H1 (cell line): Measurements from ENCODE around the gene ERC1. TPM values are rescaled to one million over a fixed set of nuclear protein-coding genes. Genes with fewer than 3 reads are reported as not detected.

Source experiments
- CTCF ChIA-PET: fragments of 300-600 bp; sonication (Branson Sonifier 250); formaldehyde crosslinking; loops from one replicate; lab custom pipeline; 2021; ENCODE audit not compliant: partially characterized antibody; lab: Charles Lee
- POLR2A ChIA-PET: fragments of 300-600 bp; sonication (Branson Sonifier 250); formaldehyde crosslinking; loops from one replicate; lab custom pipeline; 2021; ENCODE audit warnings: inconsistent platforms; ENCODE audit not compliant: partially characterized antibody; lab: Charles Lee
- DNase-seq, 2 experiments: peaks; one replicate each; pipeline versions ENCODE4 v3.0.0 to v3.0.0-alpha.2; 2010 to 2022; ENCODE audit warnings: low spot score in 2 of 2, low read depth in 1 of 2, mixed read lengths in 1 of 2
- FAIRE-seq: peaks from 2 replicates; lab custom pipeline; 2011; peaks lifted over from hg19 to GRCh38; lab: Jason Lieb, UNC
- H2AFZ ChIP-seq: 2 replicates; pipeline ENCODE4 v1.8.1; 2012; ENCODE audit warnings: low read length, inconsistent platforms
- H2AK5ac ChIP-seq: 2 replicates; pipeline ENCODE4 v1.6.1; 2013; ENCODE audit warnings: low read depth, low read length
- H2BK120ac ChIP-seq: replicated peaks from 2 replicates; pipeline ENCODE3; 2013; ENCODE audit warnings: low read depth, low read length, inconsistent platforms
- H2BK12ac ChIP-seq: 2 replicates; pipeline ENCODE4 v1.6.1; 2013; ENCODE audit warnings: low read depth, low read length
- H2BK15ac ChIP-seq: 2 replicates; pipeline ENCODE4 v1.6.1; 2013; ENCODE audit warnings: low read length
- H2BK20ac ChIP-seq: 2 replicates; pipeline ENCODE4 v1.6.1; 2013; ENCODE audit warnings: low read length
- H2BK5ac ChIP-seq: 2 replicates; pipeline ENCODE4 v1.6.1; 2013; ENCODE audit warnings: low read depth, low read length
- H3K14ac ChIP-seq: 2 replicates; pipeline ENCODE4 v1.6.1; 2013; ENCODE audit warnings: inconsistent platforms; ENCODE audit not compliant: insufficient read length
- H3K18ac ChIP-seq: 2 replicates; pipeline ENCODE4 v1.6.1; 2013; ENCODE audit warnings: low read length; ENCODE audit errors: extremely low read depth
- H3K23ac ChIP-seq: 2 replicates; pipeline ENCODE4 v1.6.1; 2013; ENCODE audit warnings: inconsistent platforms; ENCODE audit not compliant: insufficient read length
- H3K23me2 ChIP-seq: 2 replicates; pipeline ENCODE4 v1.6.1; 2013; ENCODE audit warnings: low read depth, low read length
- H3K27ac ChIP-seq: 2 replicates; pipeline ENCODE4 v1.6.1; 2011; ENCODE audit warnings: low read depth, low read length, inconsistent platforms
- H3K27me3 ChIP-seq, 4 experiments: replicated peaks in 1 of 4; 1 replicate in 1 of 4; 2 replicates in 3 of 4; pipeline versions ENCODE4 v1.6.1 to v1.8.1; 2011 to 2013; ENCODE audit warnings: low read length in 3 of 4, mild to moderate bottlenecking in 3 of 4, inconsistent platforms in 2 of 4, mixed read lengths in 2 of 4, moderate library complexity in 1 of 4; ENCODE audit not compliant: control insufficient read depth in 3 of 4, insufficient read depth in 3 of 4; ENCODE audit errors: extremely low read depth in 1 of 4
- H3K36me3 ChIP-seq, 4 experiments: 2 replicates each; pipeline versions ENCODE4 v1.6.1 to v1.8.1; 2011 to 2013; ENCODE audit warnings: mild to moderate bottlenecking in 4 of 4, low read length in 3 of 4, moderate library complexity in 2 of 4, control low read depth in 1 of 4, inconsistent platforms in 1 of 4; ENCODE audit not compliant: insufficient read depth in 4 of 4, control insufficient read depth in 2 of 4
- H3K4ac ChIP-seq: replicated peaks from 2 replicates; pipeline ENCODE3; 2013; ENCODE audit warnings: low read length, low read depth, mixed read lengths, inconsistent platforms; ENCODE audit not compliant: insufficient read length
- H3K4me1 ChIP-seq, 4 experiments: replicated peaks in 1 of 4; 1 replicate in 1 of 4; 2 replicates in 3 of 4; pipeline versions ENCODE4 v1.6.1 to v1.8.1; 2011 to 2013; ENCODE audit warnings: low read length in 3 of 4, inconsistent platforms in 2 of 4, mixed read lengths in 1 of 4; ENCODE audit not compliant: insufficient read depth in 4 of 4, control insufficient read depth in 3 of 4
- H3K4me2 ChIP-seq, 2 experiments: 2 replicates each; pipeline versions ENCODE4 v1.6.1 to v1.8.1; 2011 to 2013; ENCODE audit warnings: low read depth in 2 of 2, low read length in 2 of 2, control low read depth in 1 of 2, inconsistent platforms in 1 of 2, mild to moderate bottlenecking in 1 of 2; ENCODE audit not compliant: insufficient read depth in 1 of 2
- H3K4me3 ChIP-seq, 4 experiments: fragments of 200-600, 300-600 bp in 1 of 4; sonication (generic), shearing (Covaris generic), sonication (Bioruptor Twin) in 1 of 4; 2 replicates each; pipeline versions ENCODE4 v1.5.1 to v1.8.1; 2011 to 2016; ENCODE audit warnings: low read length in 4 of 4, low read depth in 3 of 4, control low read depth in 2 of 4, inconsistent platforms in 2 of 4, mild to moderate bottlenecking in 2 of 4, mixed read lengths in 1 of 4, moderate library complexity in 1 of 4; ENCODE audit not compliant: insufficient read depth in 2 of 4; ENCODE audit errors: extremely low read depth in 1 of 4
- H3K56ac ChIP-seq: replicated peaks from 2 replicates; pipeline ENCODE3; 2013; ENCODE audit warnings: low read depth, mild to moderate bottlenecking, mixed read lengths, low read length, inconsistent platforms; ENCODE audit not compliant: insufficient read length
- H3K79me1 ChIP-seq: 2 replicates; pipeline ENCODE4 v1.6.1; 2013; ENCODE audit warnings: low read depth, low read length, control low read depth
- H3K79me2 ChIP-seq, 2 experiments: 2 replicates each; pipeline versions ENCODE4 v1.6.1 to v1.8.1; 2012 to 2013; ENCODE audit warnings: low read length in 2 of 2, mild to moderate bottlenecking in 2 of 2, inconsistent platforms in 1 of 2; ENCODE audit not compliant: insufficient read depth in 2 of 2, control insufficient read depth in 1 of 2
- H3K9ac ChIP-seq, 4 experiments: replicated peaks in 1 of 4; 1 replicate in 1 of 4; 2 replicates in 3 of 4; pipeline versions ENCODE4 v1.6.1 to v1.8.1; 2011 to 2013; ENCODE audit warnings: low read depth in 3 of 4, low read length in 3 of 4, control low read depth in 2 of 4, mild to moderate bottlenecking in 2 of 4, moderate library complexity in 2 of 4, inconsistent platforms in 1 of 4; ENCODE audit errors: extremely low read depth in 1 of 4
- H3K9me3 ChIP-seq, 2 experiments: 2 replicates each; pipeline versions ENCODE4 v1.6.1 to v1.8.1; 2012 to 2013; ENCODE audit warnings: mild to moderate bottlenecking in 2 of 2, moderate library complexity in 2 of 2, control low read depth in 1 of 2, inconsistent platforms in 1 of 2, low read depth in 1 of 2, low read length in 1 of 2, mixed read lengths in 1 of 2; ENCODE audit not compliant: insufficient read depth in 2 of 2
- H4K20me1 ChIP-seq, 2 experiments: replicated peaks in 1 of 2; 2 replicates each; pipeline versions ENCODE3 to v1.8.1; 2011 to 2013; ENCODE audit warnings: inconsistent platforms in 2 of 2, low read length in 2 of 2, mild to moderate bottlenecking in 1 of 2; ENCODE audit not compliant: insufficient read depth in 2 of 2, control insufficient read depth in 1 of 2
- H4K5ac ChIP-seq: 2 replicates; pipeline ENCODE4 v1.6.1; 2013; ENCODE audit warnings: low read length, low read depth, mixed read lengths, inconsistent platforms; ENCODE audit not compliant: insufficient read length
- H4K8ac ChIP-seq: 2 replicates; pipeline ENCODE4 v1.8.0; 2013; ENCODE audit warnings: mild to moderate bottlenecking, moderate library complexity, low read length, inconsistent platforms; ENCODE audit not compliant: insufficient read depth; ENCODE audit errors: extremely low read depth
- H4K91ac ChIP-seq: replicated peaks from 2 replicates; pipeline ENCODE3; 2013; ENCODE audit warnings: low read length, mixed read lengths, inconsistent platforms; ENCODE audit not compliant: insufficient read length
- WGBS, 2 experiments: shearing (Covaris generic) in 1 of 2; methylation state at CpG; one replicate each; pipeline versions ENCODE4 v1.1.6 to v1.1.7; 2013 to 2015; ENCODE audit warnings: low lambda C conversion rate in 2 of 2, mixed read lengths in 2 of 2, inconsistent platforms in 1 of 2, low coverage in 1 of 2, missing lambda C conversion rate in 1 of 2; ENCODE audit not compliant: insufficient replicate concordance in 2 of 2, insufficient coverage in 1 of 2, insufficient read length in 1 of 2; ENCODE audit errors: extremely low coverage in 1 of 2, missing lambda C conversion rate in 1 of 2; 5-methylcytosine and 5-hydroxymethylcytosine counted together
- polyA plus RNA-seq, 7 experiments: library from polyadenylated mRNA; depleted of rRNA in 3 of 7; stranded (reverse) in 5 of 7; unstranded in 2 of 7; fragments of >200 nt in 5 of 7; fragments of 200-250 nt in 2 of 7; gene quantifications; 1 replicate in 5 of 7; 2 replicates in 1 of 7; 4 replicates in 1 of 7; pipeline versions ENCODE4 v1.2.1 to v1.2.3, GENCODE V29; 2011 to 2013; ENCODE audit warnings: missing spikeins in 2 of 7, mixed read lengths in 2 of 7
- total RNA-seq: library from RNA; stranded (reverse); fragmentation: NEBNext Ultra II Directional; extraction: Animal tissue kit (Norgen Biotek cat#: 25700); gene quantifications from 2 replicates; pipeline ENCODE4 v1.2.1, GENCODE V29; 2021
- TF ChIP-seq, protein P1 (sequence below): fragments of 300-600 bp; sonication (generic); IDR thresholded peaks from 2 replicates; pipeline ENCODE4 v1.7.1; 2012; ENCODE audit warnings: low read length, moderate library complexity, mild to moderate bottlenecking, inconsistent platforms; ENCODE audit not compliant: insufficient replicate concordance

Gene ERC1
- total and polyA plus RNA-seq, 2 of the 8 experiments (the other 6 are each of a cell fraction or from before 2014, with no cell fraction given): 7.8 to 45.7 TPM

DNA sequence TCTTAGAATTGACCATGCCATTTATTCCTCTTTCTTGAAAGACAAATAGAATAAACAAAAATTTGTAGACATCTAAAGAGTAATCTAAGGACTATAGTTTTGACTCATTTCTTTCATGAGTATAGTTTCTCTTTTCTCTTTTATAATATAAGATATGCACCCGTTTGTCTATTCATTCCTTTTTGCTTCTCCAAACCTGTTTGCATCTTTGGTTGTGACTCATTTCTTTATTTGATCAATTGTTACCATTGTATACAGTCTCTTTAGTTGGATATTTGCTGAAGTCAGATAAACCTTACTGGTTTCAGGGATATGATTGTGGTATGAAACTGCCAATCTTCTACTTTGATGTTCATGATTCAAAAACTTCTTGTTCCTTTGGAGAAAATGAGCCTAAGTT, 334.6 kb downstream of the ERC1 start:
- no peak overlapping the region for H3K4me3 ChIP-seq
- no peak overlapping the region for H2AFZ ChIP-seq
- H2BK15ac ChIP-seq: no peak overlapping the region
- no peak overlapping the region for H3K27ac ChIP-seq
- H3K4me2 ChIP-seq: no peak overlapping the region
- H3K79me2 ChIP-seq: no peaks in the 10 kb centered on the region
- no peak for FAIRE-seq
- no peak overlapping the region for H2BK12ac ChIP-seq
- H2BK20ac ChIP-seq: no peak overlapping the region
- no peak overlapping the region for H3K56ac ChIP-seq
- no peak overlapping the region for H3K18ac ChIP-seq
- H4K20me1 ChIP-seq: no peaks in the 10 kb centered on the region
- DNase-seq: no peak
- H3K14ac ChIP-seq: no peak overlapping the region
- no peaks in the 10 kb centered on the region for H3K23me2 ChIP-seq
- no peak overlapping the region for H3K23ac ChIP-seq
- H3K79me1 ChIP-seq: no peaks in the 10 kb centered on the region
- H3K9me3 ChIP-seq: no peaks in the 10 kb centered on the region
- H3K27me3 ChIP-seq: no peaks in the 10 kb centered on the region
- no peak overlapping the region for H2BK5ac ChIP-seq
- 96% methylated on average over 1 of the region's 1 CpG; no CpG with 5 or more reads in 1 of the 2 experiments for WGBS, 2 experiments
- no peak overlapping the region for H4K91ac ChIP-seq
- no peak overlapping the region for H4K8ac ChIP-seq
- H4K5ac ChIP-seq: no peak overlapping the region
- H3K4ac ChIP-seq: no peak overlapping the region
- H2AK5ac ChIP-seq: no peak overlapping the region
- ChIA-PET CTCF (no interaction called here), POLR2A (no interaction called here)
- H3K9ac ChIP-seq: no peak overlapping the region
- no peaks in the 10 kb centered on the region for H3K36me3 ChIP-seq
- no peak overlapping the region for H2BK120ac ChIP-seq
- H3K4me1 ChIP-seq: no peaks in the 10 kb centered on the region
- TF ChIP-seq, protein P1, sequence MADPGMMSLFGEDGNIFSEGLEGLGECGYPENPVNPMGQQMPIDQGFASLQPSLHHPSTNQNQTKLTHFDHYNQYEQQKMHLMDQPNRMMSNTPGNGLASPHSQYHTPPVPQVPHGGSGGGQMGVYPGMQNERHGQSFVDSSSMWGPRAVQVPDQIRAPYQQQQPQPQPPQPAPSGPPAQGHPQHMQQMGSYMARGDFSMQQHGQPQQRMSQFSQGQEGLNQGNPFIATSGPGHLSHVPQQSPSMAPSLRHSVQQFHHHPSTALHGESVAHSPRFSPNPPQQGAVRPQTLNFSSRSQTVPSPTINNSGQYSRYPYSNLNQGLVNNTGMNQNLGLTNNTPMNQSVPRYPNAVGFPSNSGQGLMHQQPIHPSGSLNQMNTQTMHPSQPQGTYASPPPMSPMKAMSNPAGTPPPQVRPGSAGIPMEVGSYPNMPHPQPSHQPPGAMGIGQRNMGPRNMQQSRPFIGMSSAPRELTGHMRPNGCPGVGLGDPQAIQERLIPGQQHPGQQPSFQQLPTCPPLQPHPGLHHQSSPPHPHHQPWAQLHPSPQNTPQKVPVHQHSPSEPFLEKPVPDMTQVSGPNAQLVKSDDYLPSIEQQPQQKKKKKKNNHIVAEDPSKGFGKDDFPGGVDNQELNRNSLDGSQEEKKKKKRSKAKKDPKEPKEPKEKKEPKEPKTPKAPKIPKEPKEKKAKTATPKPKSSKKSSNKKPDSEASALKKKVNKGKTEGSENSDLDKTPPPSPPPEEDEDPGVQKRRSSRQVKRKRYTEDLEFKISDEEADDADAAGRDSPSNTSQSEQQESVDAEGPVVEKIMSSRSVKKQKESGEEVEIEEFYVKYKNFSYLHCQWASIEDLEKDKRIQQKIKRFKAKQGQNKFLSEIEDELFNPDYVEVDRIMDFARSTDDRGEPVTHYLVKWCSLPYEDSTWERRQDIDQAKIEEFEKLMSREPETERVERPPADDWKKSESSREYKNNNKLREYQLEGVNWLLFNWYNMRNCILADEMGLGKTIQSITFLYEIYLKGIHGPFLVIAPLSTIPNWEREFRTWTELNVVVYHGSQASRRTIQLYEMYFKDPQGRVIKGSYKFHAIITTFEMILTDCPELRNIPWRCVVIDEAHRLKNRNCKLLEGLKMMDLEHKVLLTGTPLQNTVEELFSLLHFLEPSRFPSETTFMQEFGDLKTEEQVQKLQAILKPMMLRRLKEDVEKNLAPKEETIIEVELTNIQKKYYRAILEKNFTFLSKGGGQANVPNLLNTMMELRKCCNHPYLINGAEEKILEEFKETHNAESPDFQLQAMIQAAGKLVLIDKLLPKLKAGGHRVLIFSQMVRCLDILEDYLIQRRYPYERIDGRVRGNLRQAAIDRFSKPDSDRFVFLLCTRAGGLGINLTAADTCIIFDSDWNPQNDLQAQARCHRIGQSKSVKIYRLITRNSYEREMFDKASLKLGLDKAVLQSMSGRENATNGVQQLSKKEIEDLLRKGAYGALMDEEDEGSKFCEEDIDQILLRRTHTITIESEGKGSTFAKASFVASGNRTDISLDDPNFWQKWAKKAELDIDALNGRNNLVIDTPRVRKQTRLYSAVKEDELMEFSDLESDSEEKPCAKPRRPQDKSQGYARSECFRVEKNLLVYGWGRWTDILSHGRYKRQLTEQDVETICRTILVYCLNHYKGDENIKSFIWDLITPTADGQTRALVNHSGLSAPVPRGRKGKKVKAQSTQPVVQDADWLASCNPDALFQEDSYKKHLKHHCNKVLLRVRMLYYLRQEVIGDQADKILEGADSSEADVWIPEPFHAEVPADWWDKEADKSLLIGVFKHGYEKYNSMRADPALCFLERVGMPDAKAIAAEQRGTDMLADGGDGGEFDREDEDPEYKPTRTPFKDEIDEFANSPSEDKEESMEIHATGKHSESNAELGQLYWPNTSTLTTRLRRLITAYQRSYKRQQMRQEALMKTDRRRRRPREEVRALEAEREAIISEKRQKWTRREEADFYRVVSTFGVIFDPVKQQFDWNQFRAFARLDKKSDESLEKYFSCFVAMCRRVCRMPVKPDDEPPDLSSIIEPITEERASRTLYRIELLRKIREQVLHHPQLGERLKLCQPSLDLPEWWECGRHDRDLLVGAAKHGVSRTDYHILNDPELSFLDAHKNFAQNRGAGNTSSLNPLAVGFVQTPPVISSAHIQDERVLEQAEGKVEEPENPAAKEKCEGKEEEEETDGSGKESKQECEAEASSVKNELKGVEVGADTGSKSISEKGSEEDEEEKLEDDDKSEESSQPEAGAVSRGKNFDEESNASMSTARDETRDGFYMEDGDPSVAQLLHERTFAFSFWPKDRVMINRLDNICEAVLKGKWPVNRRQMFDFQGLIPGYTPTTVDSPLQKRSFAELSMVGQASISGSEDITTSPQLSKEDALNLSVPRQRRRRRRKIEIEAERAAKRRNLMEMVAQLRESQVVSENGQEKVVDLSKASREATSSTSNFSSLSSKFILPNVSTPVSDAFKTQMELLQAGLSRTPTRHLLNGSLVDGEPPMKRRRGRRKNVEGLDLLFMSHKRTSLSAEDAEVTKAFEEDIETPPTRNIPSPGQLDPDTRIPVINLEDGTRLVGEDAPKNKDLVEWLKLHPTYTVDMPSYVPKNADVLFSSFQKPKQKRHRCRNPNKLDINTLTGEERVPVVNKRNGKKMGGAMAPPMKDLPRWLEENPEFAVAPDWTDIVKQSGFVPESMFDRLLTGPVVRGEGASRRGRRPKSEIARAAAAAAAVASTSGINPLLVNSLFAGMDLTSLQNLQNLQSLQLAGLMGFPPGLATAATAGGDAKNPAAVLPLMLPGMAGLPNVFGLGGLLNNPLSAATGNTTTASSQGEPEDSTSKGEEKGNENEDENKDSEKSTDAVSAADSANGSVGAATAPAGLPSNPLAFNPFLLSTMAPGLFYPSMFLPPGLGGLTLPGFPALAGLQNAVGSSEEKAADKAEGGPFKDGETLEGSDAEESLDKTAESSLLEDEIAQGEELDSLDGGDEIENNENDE: no peak
